Measurements from ENCODE around the gene ATP5F1E.

- no peak for TF ChIP-seq CTCF (IDR thresholded peaks at IDR 0.05; ENCODE audit: low read depth, low read length)
- no peak for TF ChIP-seq EZH2phosphoT487 (IDR thresholded peaks at IDR 0.05; ENCODE audit: low read depth)
These were observed 11.1 kb downstream of the ATP5F1E start for GRCh38 chr20:59020938-59021551.
